ENCODE results near the gene KANK2. TPM values are rescaled to one million over a fixed set of nuclear protein-coding genes. Genes with fewer than 3 reads are reported as not detected.

Gene KANK2
- total RNA-seq, 1 experiment from 2014 or later: 73.5 TPM

DNA sequence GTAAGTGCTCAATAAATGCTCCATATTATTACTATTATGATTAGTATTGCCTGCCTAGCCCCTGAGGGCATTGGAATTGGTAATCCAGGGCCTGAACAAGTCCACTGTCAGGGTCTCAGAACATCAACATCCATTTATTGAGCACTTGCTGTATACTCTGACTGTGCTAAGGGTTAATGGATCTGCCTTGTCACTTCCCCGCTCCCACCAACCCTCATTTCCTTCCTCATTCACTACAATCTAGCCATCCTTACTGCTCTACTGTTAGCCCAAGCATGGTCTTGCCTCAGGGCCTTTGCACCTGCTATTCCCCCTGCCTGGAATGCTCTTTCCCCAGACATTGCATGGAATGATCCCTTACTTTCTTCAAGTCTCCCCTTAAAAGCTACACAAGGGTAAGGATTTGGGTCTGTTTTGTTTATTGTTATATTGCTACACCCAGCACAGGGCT is 29.4 kb upstream of the KANK2 start:
- DNase-seq (ENCODE audit: low read depth): no peak

DNA sequence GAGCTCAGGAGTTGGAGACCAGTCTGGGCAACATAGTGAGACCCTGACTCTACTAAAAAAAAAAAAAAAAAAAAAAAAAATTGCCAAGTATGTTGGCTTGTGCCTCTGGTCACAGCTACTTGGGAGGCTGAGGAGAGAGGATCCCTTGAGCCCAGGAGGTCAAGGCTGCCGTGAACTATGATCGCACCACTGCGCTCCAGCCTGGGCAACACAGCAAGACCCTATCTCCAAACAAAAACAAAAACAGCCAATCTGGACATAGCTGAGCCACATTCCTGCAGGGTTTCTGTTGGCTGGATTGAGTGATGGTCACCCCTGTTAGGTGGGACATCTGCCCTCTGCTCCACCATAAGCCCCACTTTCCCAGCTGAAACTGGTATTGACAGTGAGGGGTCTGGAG is 28.5 kb upstream of the KANK2 start:
- no peak for DNase-seq (ENCODE audit: low read depth)

- no peak for DNase-seq (ENCODE audit: low read depth)
Observed at GRCh38 chr19:11225172-11225571, 27.8 kb upstream of the KANK2 start.

DNA sequence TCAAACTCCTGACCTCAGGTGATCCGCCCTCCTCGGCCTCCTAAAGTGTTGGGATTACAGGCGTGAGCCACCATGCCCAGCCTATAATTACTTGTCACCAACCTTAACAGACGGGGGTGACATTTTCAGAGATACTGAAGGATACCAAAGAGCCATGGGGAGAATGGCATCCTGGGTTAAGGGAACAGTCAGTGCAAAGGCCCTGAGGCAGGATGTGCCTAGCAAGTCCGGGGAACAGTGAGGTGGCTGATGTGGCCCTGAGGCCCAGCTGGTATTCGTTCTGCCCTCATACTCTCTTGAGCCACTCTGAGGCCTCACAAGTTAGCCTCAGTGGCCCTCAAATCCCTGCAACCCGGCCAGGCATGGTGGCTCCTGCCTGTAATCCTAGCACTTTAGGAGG is 27.1 kb upstream of the KANK2 start:
- no peak for DNase-seq (ENCODE audit: low read depth)

- no peak for DNase-seq (ENCODE audit: low read depth)
Observed at GRCh38 chr19:11223200-11223599, 25.9 kb upstream of the KANK2 start.

- DNase-seq (ENCODE audit: low read depth): no peak
Observed at GRCh38 chr19:11221082-11221598, 23.8 kb upstream of the KANK2 start.

GRCh38 chr19:11214387-11214786 is 17.0 kb upstream of the KANK2 start:
- DNase-seq (ENCODE audit: low read depth): no peak

GRCh38 chr19:11210656-11210928 is 13.2 kb upstream of the KANK2 start:
- DNase-seq (ENCODE audit: low read depth): no peak

DNA sequence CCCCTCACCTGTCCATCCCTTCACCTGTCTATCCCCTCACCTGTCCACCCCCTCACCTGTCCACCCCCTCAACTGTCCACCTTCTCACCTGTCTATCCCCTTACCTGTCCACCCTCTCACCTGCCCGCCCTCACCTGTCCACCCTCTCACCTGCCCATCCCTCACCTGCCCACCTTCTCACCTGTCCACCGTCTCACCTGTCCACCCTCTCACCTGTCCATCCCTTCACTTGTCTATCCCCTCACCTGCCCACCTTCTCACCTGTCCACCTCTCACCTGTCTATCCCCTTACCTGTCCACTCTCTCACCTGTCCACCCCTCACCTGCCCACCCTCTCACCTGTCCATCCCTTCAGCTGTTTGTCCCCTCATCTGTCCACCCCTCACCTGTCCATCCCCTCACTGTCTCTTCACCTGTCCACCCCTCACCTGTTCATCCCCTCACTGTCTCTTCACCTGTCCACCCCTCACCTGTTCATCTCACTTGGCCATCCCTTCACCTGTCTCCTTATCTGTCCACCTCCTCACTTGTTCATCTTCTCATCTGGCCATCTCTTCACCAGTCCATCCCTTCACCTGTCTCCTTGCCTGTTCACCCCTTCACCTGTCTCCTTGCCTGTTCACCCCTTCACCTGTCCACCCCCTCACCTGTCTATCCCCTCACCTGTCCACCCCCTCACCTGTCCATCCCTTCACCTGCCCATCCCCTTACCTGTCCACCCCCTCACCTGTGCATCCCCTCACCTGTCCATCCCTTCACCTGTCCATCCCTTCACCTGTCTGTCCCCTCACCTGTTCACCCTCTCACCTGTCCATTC is 12.7 kb upstream of the KANK2 start:
- no peak for DNase-seq (ENCODE audit: low read depth)

GRCh38 chr19:11208561-11209471 is 11.5 kb upstream of the KANK2 start:
- DNase-seq (ENCODE audit: low read depth): no peak

GRCh38 chr19:11205939-11206570 is 8.7 kb upstream of the KANK2 start:
- no peak for DNase-seq (ENCODE audit: low read depth)

GRCh38 chr19:11204943-11205349 is 7.6 kb upstream of the KANK2 start:
- DNase-seq (ENCODE audit: low read depth): no peak

- no peak for DNase-seq (ENCODE audit: low read depth)
Observed at GRCh38 chr19:11204076-11204602, 6.8 kb upstream of the KANK2 start.

- peak; percentile 80 for DNase-seq (ENCODE audit: low read depth)
Observed at GRCh38 chr19:11203194-11204075, 6.1 kb upstream of the KANK2 start.

DNA sequence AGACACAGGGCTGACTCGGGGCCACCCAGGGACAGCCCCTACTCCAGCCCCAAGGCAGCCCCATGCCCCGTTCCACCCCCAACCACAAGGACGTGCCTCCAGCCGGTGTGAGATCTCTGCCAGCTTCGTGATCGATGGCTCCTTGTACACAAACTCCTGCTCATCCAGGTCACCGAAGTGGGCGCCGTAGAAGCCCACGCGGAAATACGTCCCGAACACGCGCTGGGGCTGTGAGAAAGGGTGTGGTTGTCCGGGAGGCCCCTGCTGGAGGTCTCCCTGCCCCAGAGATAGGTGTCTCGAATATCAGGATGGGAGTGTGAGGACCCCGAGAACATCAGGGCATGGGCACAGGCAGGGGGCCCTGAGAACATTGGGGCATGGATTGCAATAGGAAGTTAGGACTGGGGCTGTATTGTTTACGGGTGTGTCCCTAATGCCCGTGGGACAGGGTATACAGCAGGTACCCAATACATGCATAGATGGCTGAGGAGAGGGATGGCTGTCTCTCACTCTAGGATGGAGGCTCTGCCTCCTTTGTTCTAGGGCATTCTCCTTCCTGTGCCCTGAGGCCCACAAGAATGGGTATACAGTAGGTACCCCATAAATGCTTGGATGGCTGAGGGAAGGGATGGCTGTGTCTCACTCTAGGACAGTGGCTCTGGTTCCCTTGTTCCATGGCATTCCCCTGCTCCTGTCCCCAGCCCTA is 5.3 kb upstream of the KANK2 start:
- no peak for DNase-seq (ENCODE audit: low read depth)

DNA sequence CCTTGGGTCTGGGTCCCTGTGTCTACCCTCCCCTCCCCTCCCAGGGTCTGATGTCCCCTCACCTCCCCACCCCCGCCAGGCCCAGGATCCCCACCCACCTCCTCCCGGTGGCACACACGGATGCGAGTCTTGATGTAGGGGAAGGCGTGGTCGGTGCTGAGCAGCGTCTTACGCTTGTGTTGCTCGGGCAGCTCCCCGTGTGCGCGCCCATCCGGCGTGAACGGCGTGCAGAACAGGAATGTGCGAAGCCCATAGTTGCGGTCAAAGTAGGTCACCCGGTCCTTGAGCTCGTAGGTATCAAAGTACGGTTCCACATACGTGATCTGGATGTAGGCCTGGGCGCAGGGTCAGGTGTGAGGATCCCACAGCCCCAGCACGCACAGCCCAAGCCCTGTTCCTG is 4.4 kb upstream of the KANK2 start:
- DNase-seq (ENCODE audit: low read depth): no peak

DNA sequence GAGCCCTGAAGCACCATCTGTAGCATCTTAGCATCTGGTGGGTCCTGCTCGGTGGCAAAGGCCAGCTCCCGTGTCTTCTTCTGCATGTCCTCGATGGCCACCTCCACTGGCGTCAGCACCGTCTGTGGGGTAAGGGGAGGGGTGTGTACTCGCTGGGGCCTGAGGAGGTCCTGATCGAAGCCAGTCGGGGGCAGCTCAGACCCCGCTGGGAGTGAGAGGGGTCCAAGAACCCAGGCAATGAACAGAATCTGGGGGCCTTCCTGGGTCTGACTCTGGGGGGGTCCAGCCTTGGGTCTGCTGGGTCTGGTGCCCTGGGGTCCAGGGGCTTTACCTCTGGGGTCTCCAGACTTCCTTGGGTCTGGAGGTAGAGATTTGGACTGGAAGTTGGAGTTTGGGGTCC is 3.6 kb upstream of the KANK2 start:
- DNase-seq (ENCODE audit: low read depth): no peak

- DNase-seq (ENCODE audit: low read depth): no peak
Observed at GRCh38 chr19:11200015-11200574, 2.8 kb upstream of the KANK2 start.

DNA sequence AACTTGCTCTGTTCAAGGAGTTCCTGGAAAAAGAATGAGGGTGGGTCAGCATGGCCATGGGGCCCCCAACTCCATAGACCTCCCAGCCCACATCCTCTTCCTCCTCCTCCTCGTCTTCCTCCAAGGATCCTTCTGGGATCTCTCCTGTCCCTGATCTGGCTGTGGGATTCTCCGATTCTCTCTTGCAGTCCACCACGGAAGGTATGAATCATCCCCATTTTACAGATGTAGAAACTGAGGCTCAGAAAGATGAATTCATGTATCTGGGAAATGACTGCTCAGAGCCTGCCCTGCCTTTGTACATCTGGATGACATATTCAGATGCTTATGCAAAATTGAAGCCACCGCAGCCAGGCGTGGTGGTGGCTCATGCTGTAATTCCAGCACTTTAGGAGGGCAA is 2.2 kb upstream of the KANK2 start:
- no peak for DNase-seq (ENCODE audit: low read depth)
